Astrocyte (in vitro differentiated cells and primary cell): ENCODE measurements around the gene FRY.

Experiments
- EZH2 ChIP-seq: IDR thresholded peaks from 2 replicates; pipeline ENCODE4 v1.6.1; 2012; ENCODE audit warnings: mild to moderate bottlenecking, low read length, inconsistent platforms; ENCODE audit not compliant: insufficient read depth
- TF ChIP-seq, protein P1 (sequence below): IDR thresholded peaks from 2 replicates; pipeline ENCODE4 v1.5.1; 2011; ENCODE audit warnings: low read depth, mild to moderate bottlenecking, inconsistent platforms, low read length, moderate library complexity; ENCODE audit not compliant: insufficient read depth

- TF ChIP-seq, protein P1, sequence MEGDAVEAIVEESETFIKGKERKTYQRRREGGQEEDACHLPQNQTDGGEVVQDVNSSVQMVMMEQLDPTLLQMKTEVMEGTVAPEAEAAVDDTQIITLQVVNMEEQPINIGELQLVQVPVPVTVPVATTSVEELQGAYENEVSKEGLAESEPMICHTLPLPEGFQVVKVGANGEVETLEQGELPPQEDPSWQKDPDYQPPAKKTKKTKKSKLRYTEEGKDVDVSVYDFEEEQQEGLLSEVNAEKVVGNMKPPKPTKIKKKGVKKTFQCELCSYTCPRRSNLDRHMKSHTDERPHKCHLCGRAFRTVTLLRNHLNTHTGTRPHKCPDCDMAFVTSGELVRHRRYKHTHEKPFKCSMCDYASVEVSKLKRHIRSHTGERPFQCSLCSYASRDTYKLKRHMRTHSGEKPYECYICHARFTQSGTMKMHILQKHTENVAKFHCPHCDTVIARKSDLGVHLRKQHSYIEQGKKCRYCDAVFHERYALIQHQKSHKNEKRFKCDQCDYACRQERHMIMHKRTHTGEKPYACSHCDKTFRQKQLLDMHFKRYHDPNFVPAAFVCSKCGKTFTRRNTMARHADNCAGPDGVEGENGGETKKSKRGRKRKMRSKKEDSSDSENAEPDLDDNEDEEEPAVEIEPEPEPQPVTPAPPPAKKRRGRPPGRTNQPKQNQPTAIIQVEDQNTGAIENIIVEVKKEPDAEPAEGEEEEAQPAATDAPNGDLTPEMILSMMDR = no peak
- no peak for TF ChIP-seq EZH2
Observed at GRCh38 chr13:32147193-32147592, 115.6 kb downstream of the FRY start.
